GM23338 (cell line): ENCODE measurements around the gene ITCH. TPM values are rescaled to one million over a fixed set of nuclear protein-coding genes. Genes with fewer than 3 reads are reported as not detected.
A peak's percentile ranks its signal among the peaks of the same experiment; 100 is the strongest.

Experiments used
- ATAC-seq: fragments of 200-7000 bp; cut with Tn5 transposase; 3 replicates; pipeline ENCODE4 v1.9.1; 2020
- DNase-seq: peaks from one replicate; pipeline ENCODE4 v3.0.0-alpha.2; 2015; ENCODE audit warnings: low spot score
- H2AFZ ChIP-seq: fragments of 200-600 bp; sonication (generic); 2 replicates; pipeline ENCODE4 v1.8.0; 2016; ENCODE audit warnings: antibody characterized with exemption, mild to moderate bottlenecking, moderate library complexity
- H3F3A ChIP-seq: fragments of 200-600 bp; sonication (generic); replicated peaks from 2 replicates; pipeline ENCODE4 v1.8.0; 2017; ENCODE audit warnings: antibody characterized with exemption, mixed run types, low read depth
- H3K27ac ChIP-seq: fragments of 200-600 bp; sonication (generic); 2 replicates; pipeline ENCODE4 v1.6.1; 2016; ENCODE audit warnings: low read depth
- H3K27me3 ChIP-seq: fragments of 200-600 bp; sonication (generic); 2 replicates; pipeline ENCODE4 v1.8.0; 2016; ENCODE audit warnings: mild to moderate bottlenecking, mixed run types, moderate library complexity; ENCODE audit not compliant: insufficient read depth
- H3K36me3 ChIP-seq: fragments of 200-600 bp; sonication (generic); 2 replicates; pipeline ENCODE4 v1.8.0; 2016; ENCODE audit warnings: mild to moderate bottlenecking; ENCODE audit not compliant: insufficient read depth
- H3K4me1 ChIP-seq: fragments of 200-600 bp; sonication (generic); 2 replicates; pipeline ENCODE4 v1.8.0; 2016; ENCODE audit warnings: mild to moderate bottlenecking, moderate library complexity; ENCODE audit not compliant: insufficient read depth
- H3K4me2 ChIP-seq: fragments of 200-600 bp; sonication (generic); 2 replicates; pipeline ENCODE4 v1.7.1; 2017; ENCODE audit warnings: mixed run types
- H3K4me3 ChIP-seq: fragments of 200-600 bp; sonication (generic); 2 replicates; pipeline ENCODE4 v1.6.1; 2016; ENCODE audit warnings: mixed run types
- H3K79me2 ChIP-seq: fragments of 200-600 bp; sonication (generic); replicated peaks from 2 replicates; pipeline ENCODE4 v1.8.0; 2017; ENCODE audit warnings: mild to moderate bottlenecking; ENCODE audit not compliant: insufficient read depth
- H3K9me2 ChIP-seq: fragments of 200-600 bp; sonication (generic); 2 replicates; pipeline ENCODE4 v1.8.0; 2017; ENCODE audit not compliant: insufficient read depth
- H4K20me1 ChIP-seq: fragments of 200-600 bp; sonication (generic); replicated peaks from 2 replicates; pipeline ENCODE4 v1.8.0; 2017; ENCODE audit warnings: mild to moderate bottlenecking; ENCODE audit not compliant: insufficient read depth
- H3K27ac Mint-ChIP-seq: 2 replicates; pipeline ENCODE4 v1.8.0; 2020; ENCODE audit warnings: inconsistent platforms, mild to moderate bottlenecking, moderate library complexity, mixed read lengths
- H3K27me3 Mint-ChIP-seq: 3 replicates; pipeline ENCODE4 v1.8.0; 2022; ENCODE audit warnings: low read depth, mild to moderate bottlenecking, moderate library complexity, mixed read lengths, inconsistent platforms; ENCODE audit not compliant: insufficient read depth, poor library complexity
- H3K36me3 Mint-ChIP-seq: 3 replicates; pipeline ENCODE4 v1.8.0; 2021; ENCODE audit warnings: low read depth, mild to moderate bottlenecking, inconsistent platforms, moderate library complexity, mixed read lengths
- H3K4me1 Mint-ChIP-seq: 3 replicates; pipeline ENCODE4 v1.8.0; 2020; ENCODE audit warnings: mild to moderate bottlenecking, inconsistent platforms, mixed read lengths
- H3K4me3 Mint-ChIP-seq: 3 replicates; pipeline ENCODE4 v1.8.0; 2021; ENCODE audit warnings: moderate library complexity, mild to moderate bottlenecking, inconsistent platforms, mixed read lengths
- H3K9me3 Mint-ChIP-seq: 3 replicates; pipeline ENCODE4 v1.8.0; 2020; ENCODE audit warnings: moderate library complexity, mild to moderate bottlenecking, inconsistent platforms, mixed read lengths
- CREB1 ChIP-seq: fragments of 250-450 bp; sonication (Bioruptor Pico); IDR thresholded peaks from 2 replicates; pipeline ENCODE4 v1.5.0; 2020; ENCODE audit warnings: low read depth, mild to moderate bottlenecking, moderate library complexity
- EZH2phosphoT487 ChIP-seq: fragments of 200-600 bp; sonication (generic); IDR thresholded peaks from one replicate; pipeline ENCODE4 v1.8.1; 2018; ENCODE audit warnings: antibody characterized with exemption; ENCODE audit not compliant: unreplicated experiment
- JUNB ChIP-seq: IDR thresholded peaks from one replicate; pipeline ENCODE4 v1.6.1; 2016; ENCODE audit warnings: antibody characterized with exemption; ENCODE audit not compliant: unreplicated experiment
- NANOG ChIP-seq: IDR thresholded peaks from 2 replicates; pipeline ENCODE4 v1.6.1; 2016; ENCODE audit warnings: antibody characterized with exemption, borderline replicate concordance
- POLR2AphosphoS5 ChIP-seq: IDR thresholded peaks from 2 replicates; pipeline ENCODE4 v1.6.1; 2016; ENCODE audit warnings: antibody characterized with exemption, low read depth
- REST ChIP-seq: IDR thresholded peaks from one replicate; pipeline ENCODE4 v1.6.1; 2018; ENCODE audit warnings: antibody characterized with exemption; ENCODE audit not compliant: unreplicated experiment
- STAT1 ChIP-seq: IDR thresholded peaks from one replicate; pipeline ENCODE4 v1.6.1; 2016; ENCODE audit warnings: antibody characterized with exemption; ENCODE audit not compliant: unreplicated experiment
- ZNF114 ChIP-seq: fragments of 250-450 bp; sonication (Bioruptor Pico); IDR thresholded peaks from 2 replicates; pipeline ENCODE4 v1.5.0; 2020; ENCODE audit warnings: mild to moderate bottlenecking, moderate library complexity
- polyA plus RNA-seq: library from polyadenylated mRNA; unstranded; fragments of >200 nt; fragmentation: Nextera tagmentation; extraction: Ambion mirVana; gene quantifications from 2 replicates; pipeline ENCODE4 v1.2.1, GENCODE V29; 2016
- total RNA-seq: library from RNA; depleted of rRNA; stranded (reverse); fragments of >200 nt; shearing (Covaris generic); gene quantifications from 2 replicates; pipeline ENCODE4 v1.2.3, GENCODE V29; 2014
- TF ChIP-seq, protein P1 (sequence below): fragments of 250-450 bp; sonication (Bioruptor Pico); IDR thresholded peaks from 2 replicates; pipeline ENCODE4 v1.5.0; 2020; ENCODE audit warnings: mild to moderate bottlenecking, moderate library complexity
- TF ChIP-seq, protein P2 (sequence below): IDR thresholded peaks from 2 replicates; pipeline ENCODE4 v1.6.1; 2016; ENCODE audit warnings: antibody characterized with exemption
- TF ChIP-seq, protein P3 (sequence below), 2 experiments: fragments of 200-600 bp in 1 of 2; sonication (generic) in 1 of 2; conservative IDR thresholded peaks; 2 replicates each; pipeline versions ENCODE4 v1.5.1 to v1.6.1; 2016 to 2017; ENCODE audit warnings: antibody characterized with exemption in 2 of 2, low read depth in 2 of 2, mild to moderate bottlenecking in 2 of 2, moderate library complexity in 1 of 2

The ITCH gene
- total and polyA plus RNA-seq, 2 experiments from 2014 or later: 16.4 to 31.6 TPM

GRCh38 chr20:34365765-34366213 lies 2.7 kb downstream of the ITCH start (continued):
- TF ChIP-seq POLR2AphosphoS5: no peak
- TF ChIP-seq EZH2phosphoT487: no peak
- no peak for TF ChIP-seq JUNB

DNA sequence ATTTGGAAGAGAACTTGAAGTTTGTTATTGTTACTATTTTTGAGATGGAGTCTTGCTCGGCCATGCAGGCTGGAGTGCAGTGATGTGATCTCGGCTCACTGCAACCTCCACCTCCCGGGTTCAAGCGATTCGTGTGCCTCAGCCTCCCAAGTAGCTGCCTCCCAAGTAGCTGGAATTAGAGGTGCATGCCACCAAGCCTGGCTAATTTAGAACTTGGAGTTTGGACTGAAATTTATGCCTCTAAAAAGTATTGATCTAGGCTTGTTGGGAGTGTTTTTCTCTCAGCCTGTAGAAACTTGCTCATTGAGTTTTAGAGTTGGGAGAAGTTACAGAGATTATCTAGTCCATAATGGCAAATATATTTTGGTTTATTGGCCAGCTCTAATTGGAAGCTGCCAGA lies 4.1 kb downstream of the ITCH start:
- TF ChIP-seq, protein P1, sequence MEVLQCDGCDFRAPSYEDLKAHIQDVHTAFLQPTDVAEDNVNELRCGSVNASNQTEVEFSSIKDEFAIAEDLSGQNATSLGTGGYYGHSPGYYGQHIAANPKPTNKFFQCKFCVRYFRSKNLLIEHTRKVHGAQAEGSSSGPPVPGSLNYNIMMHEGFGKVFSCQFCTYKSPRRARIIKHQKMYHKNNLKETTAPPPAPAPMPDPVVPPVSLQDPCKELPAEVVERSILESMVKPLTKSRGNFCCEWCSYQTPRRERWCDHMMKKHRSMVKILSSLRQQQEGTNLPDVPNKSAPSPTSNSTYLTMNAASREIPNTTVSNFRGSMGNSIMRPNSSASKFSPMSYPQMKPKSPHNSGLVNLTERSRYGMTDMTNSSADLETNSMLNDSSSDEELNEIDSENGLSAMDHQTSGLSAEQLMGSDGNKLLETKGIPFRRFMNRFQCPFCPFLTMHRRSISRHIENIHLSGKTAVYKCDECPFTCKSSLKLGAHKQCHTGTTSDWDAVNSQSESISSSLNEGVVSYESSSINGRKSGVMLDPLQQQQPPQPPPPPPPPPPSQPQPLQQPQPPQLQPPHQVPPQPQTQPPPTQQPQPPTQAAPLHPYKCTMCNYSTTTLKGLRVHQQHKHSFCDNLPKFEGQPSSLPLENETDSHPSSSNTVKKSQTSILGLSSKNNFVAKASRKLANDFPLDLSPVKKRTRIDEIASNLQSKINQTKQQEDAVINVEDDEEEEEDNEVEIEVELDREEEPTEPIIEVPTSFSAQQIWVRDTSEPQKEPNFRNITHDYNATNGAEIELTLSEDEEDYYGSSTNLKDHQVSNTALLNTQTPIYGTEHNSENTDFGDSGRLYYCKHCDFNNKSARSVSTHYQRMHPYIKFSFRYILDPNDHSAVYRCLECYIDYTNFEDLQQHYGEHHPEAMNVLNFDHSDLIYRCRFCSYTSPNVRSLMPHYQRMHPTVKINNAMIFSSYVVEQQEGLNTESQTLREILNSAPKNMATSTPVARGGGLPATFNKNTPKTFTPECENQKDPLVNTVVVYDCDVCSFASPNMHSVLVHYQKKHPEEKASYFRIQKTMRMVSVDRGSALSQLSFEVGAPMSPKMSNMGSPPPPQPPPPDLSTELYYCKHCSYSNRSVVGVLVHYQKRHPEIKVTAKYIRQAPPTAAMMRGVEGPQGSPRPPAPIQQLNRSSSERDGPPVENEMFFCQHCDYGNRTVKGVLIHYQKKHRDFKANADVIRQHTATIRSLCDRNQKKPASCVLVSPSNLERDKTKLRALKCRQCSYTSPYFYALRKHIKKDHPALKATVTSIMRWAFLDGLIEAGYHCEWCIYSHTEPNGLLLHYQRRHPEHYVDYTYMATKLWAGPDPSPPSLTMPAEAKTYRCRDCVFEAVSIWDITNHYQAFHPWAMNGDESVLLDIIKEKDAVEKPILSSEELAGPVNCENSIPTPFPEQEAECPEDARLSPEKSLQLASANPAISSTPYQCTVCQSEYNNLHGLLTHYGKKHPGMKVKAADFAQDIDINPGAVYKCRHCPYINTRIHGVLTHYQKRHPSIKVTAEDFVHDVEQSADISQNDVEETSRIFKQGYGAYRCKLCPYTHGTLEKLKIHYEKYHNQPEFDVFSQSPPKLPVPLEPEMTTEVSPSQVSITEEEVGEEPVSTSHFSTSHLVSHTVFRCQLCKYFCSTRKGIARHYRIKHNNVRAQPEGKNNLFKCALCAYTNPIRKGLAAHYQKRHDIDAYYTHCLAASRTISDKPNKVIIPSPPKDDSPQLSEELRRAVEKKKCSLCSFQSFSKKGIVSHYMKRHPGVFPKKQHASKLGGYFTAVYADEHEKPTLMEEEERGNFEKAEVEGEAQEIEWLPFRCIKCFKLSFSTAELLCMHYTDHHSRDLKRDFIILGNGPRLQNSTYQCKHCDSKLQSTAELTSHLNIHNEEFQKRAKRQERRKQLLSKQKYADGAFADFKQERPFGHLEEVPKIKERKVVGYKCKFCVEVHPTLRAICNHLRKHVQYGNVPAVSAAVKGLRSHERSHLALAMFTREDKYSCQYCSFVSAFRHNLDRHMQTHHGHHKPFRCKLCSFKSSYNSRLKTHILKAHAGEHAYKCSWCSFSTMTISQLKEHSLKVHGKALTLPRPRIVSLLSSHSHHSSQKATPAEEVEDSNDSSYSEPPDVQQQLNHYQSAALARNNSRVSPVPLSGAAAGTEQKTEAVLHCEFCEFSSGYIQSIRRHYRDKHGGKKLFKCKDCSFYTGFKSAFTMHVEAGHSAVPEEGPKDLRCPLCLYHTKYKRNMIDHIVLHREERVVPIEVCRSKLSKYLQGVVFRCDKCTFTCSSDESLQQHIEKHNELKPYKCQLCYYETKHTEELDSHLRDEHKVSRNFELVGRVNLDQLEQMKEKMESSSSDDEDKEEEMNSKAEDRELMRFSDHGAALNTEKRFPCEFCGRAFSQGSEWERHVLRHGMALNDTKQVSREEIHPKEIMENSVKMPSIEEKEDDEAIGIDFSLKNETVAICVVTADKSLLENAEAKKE (CRISPR knock-in tag): no peak
- TF ChIP-seq NANOG: no peak
- no peak for TF ChIP-seq POLR2AphosphoS5
- no peak for TF ChIP-seq ZNF114 (CRISPR knock-in tag)
- TF ChIP-seq CREB1: no peak
- no peak for TF ChIP-seq JUNB
- TF ChIP-seq, protein P2, sequence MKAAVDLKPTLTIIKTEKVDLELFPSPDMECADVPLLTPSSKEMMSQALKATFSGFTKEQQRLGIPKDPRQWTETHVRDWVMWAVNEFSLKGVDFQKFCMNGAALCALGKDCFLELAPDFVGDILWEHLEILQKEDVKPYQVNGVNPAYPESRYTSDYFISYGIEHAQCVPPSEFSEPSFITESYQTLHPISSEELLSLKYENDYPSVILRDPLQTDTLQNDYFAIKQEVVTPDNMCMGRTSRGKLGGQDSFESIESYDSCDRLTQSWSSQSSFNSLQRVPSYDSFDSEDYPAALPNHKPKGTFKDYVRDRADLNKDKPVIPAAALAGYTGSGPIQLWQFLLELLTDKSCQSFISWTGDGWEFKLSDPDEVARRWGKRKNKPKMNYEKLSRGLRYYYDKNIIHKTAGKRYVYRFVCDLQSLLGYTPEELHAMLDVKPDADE: no peak
- TF ChIP-seq STAT1: no peak
- TF ChIP-seq REST: no peak
- TF ChIP-seq, protein P3, sequence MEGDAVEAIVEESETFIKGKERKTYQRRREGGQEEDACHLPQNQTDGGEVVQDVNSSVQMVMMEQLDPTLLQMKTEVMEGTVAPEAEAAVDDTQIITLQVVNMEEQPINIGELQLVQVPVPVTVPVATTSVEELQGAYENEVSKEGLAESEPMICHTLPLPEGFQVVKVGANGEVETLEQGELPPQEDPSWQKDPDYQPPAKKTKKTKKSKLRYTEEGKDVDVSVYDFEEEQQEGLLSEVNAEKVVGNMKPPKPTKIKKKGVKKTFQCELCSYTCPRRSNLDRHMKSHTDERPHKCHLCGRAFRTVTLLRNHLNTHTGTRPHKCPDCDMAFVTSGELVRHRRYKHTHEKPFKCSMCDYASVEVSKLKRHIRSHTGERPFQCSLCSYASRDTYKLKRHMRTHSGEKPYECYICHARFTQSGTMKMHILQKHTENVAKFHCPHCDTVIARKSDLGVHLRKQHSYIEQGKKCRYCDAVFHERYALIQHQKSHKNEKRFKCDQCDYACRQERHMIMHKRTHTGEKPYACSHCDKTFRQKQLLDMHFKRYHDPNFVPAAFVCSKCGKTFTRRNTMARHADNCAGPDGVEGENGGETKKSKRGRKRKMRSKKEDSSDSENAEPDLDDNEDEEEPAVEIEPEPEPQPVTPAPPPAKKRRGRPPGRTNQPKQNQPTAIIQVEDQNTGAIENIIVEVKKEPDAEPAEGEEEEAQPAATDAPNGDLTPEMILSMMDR (conservative IDR thresholded peaks at IDR 0.05; ENCODE audit: low read depth in 2 of 2): no peak
- H3K9me2 ChIP-seq: no peaks in the 10 kb centered on the region
- H3K27me3 ChIP-seq: no peaks in the 10 kb centered on the region
- H3K4me2 ChIP-seq: no peak overlapping the region
- H3K27ac Mint-ChIP-seq: no peak overlapping the region; the same call in 1 of the 2 replicates
- no peaks in the 10 kb centered on the region for H3K9me3 Mint-ChIP-seq
- H3K27ac ChIP-seq: 0 out of 2 replicates have a peak overlapping the region, but pooled peaks have one; percentile 59
- H3K27me3 Mint-ChIP-seq: peaks cover 10% of the 10 kb centered on the region
- H3K4me1 ChIP-seq: peaks cover 22% of the 10 kb centered on the region
- ATAC-seq (no peak), DNase-seq (no peak)
- peaks cover 17% of the 10 kb centered on the region for H3K4me1 Mint-ChIP-seq
- no peak overlapping the region for H3K4me3 ChIP-seq
- H3K79me2 ChIP-seq: peaks cover 76% of the 10 kb centered on the region
- no peak overlapping the region for H3K4me3 Mint-ChIP-seq
- H3K36me3 ChIP-seq: peaks cover 11% of the 10 kb centered on the region
- H2AFZ ChIP-seq: no peak overlapping the region
- peaks cover 41% of the 10 kb centered on the region for H3K36me3 Mint-ChIP-seq
- 0 out of 2 replicates have a peak, but pooled peaks cover 3% of the 10 kb centered on the region for H3F3A ChIP-seq
- H4K20me1 ChIP-seq: peaks cover 44% of the 10 kb centered on the region
